Heart left ventricle (tissue), 13 donors: ENCODE measurements around the gene PCK2.

ENCODE experiments used
- POLR2A ChIP-seq, 2 donors: fragments of 450-650 bp; IDR thresholded peaks; one replicate each; pipeline ENCODE4 v1.6.1; 2017; ENCODE audit warnings: antibody characterized with exemption in 2 of 2, mild to moderate bottlenecking in 2 of 2, moderate library complexity in 2 of 2
- TF ChIP-seq, protein P1 (sequence below), 12 donors: fragments of 200-600 bp; sonication (generic) in 4 of 12; IDR thresholded peaks; one replicate each; pipeline versions ENCODE4 v1.5.0 to v1.8.0; 2018 to 2022; ENCODE audit warnings: antibody characterized with exemption in 12 of 12, mild to moderate bottlenecking in 5 of 12
- donor health status: ischemic (EF 13 %, LVEDD 7.1; RV severe dilation, severe dysfunction).
- donor health status: DM: no; HTN: yes; CAD: no.
- donor health status: DM: no; HTN: no; CAD: no.
- donor health status: ischemic (EF 25% LVEDD 6.9; RV normal size, moderate dysfunction).
- donor health status: ischemic (EF 25% LVEDD 5.7; RV mildly dilated, moderate dysfunction).
- donor health status: ischemic (EF 35%, LVEDD 5.7; RV mildly dilated, moderate dysfunction).
- donor health status: nonischemic (EF 11% LVEDD 7.7; RV severe dilation, severe dysfunction).
- donor health status: DM: yes; HTN: yes; CAD: no.
- donor health status: PGD.
- donor health status: ischemic (EF 29% LVEDD 5.4; RV normal size, mild dysfunction).
- donor health status: nonischemic (EF 23%, LVEDD 6.1; RV moderate dilation, normal function).

DNA sequence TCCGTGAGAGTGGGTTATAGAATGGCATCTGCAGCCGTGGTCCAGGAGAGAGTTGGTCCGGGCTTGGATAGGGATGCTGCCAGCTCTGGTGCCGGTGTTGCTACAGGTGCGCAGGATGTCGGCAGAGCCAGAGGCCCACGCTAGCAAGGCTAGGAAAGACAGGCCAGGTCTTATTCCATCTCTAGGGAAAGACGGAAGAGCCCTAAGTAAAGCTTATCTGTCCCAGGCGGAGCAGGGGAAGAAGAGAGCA lies 41.4 kb downstream of the PCK2 start:
- TF ChIP-seq, protein P1, sequence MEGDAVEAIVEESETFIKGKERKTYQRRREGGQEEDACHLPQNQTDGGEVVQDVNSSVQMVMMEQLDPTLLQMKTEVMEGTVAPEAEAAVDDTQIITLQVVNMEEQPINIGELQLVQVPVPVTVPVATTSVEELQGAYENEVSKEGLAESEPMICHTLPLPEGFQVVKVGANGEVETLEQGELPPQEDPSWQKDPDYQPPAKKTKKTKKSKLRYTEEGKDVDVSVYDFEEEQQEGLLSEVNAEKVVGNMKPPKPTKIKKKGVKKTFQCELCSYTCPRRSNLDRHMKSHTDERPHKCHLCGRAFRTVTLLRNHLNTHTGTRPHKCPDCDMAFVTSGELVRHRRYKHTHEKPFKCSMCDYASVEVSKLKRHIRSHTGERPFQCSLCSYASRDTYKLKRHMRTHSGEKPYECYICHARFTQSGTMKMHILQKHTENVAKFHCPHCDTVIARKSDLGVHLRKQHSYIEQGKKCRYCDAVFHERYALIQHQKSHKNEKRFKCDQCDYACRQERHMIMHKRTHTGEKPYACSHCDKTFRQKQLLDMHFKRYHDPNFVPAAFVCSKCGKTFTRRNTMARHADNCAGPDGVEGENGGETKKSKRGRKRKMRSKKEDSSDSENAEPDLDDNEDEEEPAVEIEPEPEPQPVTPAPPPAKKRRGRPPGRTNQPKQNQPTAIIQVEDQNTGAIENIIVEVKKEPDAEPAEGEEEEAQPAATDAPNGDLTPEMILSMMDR (IDR thresholded peaks at IDR 0.05): no peak
- TF ChIP-seq POLR2A (IDR thresholded peaks at IDR 0.05): no peak
